Skeletal muscle tissue (tissue), 4 donors: ENCODE results near the gene PTH1R. TPM values are rescaled to one million over a fixed set of nuclear protein-coding genes. Genes with fewer than 3 reads are reported as not detected.

Experiments used
- H3K27ac ChIP-seq: one replicate; pipeline ENCODE4 v1.7.0; 2013; ENCODE audit warnings: mild to moderate bottlenecking, low read depth, low read length, inconsistent platforms
- H3K27me3 ChIP-seq, 3 donors: one replicate each; pipeline ENCODE4 v1.7.0; 2013; ENCODE audit warnings: low read length in 3 of 3; ENCODE audit not compliant: control insufficient read depth in 3 of 3, insufficient read depth in 3 of 3
- H3K36me3 ChIP-seq, 3 donors: one replicate each; pipeline ENCODE4 v1.7.0; 2013; ENCODE audit warnings: low read length in 3 of 3; ENCODE audit not compliant: control insufficient read depth in 3 of 3, insufficient read depth in 3 of 3
- H3K4me1 ChIP-seq, 3 donors: one replicate each; pipeline ENCODE4 v1.7.0; 2013; ENCODE audit warnings: low read length in 3 of 3, mild to moderate bottlenecking in 3 of 3; ENCODE audit not compliant: control insufficient read depth in 3 of 3, insufficient read depth in 3 of 3
- H3K4me3 ChIP-seq, 3 donors: one replicate each; pipeline ENCODE4 v1.7.0; 2013; ENCODE audit warnings: low read length in 3 of 3
- H3K9ac ChIP-seq, 3 donors: one replicate each; pipeline ENCODE4 v1.7.0; 2013; ENCODE audit warnings: low read length in 3 of 3, mild to moderate bottlenecking in 3 of 3, moderate library complexity in 2 of 3, low read depth in 1 of 3
- H3K9me3 ChIP-seq, 3 donors: one replicate each; pipeline ENCODE4 v1.7.0; 2013; ENCODE audit warnings: low read length in 3 of 3; ENCODE audit not compliant: control insufficient read depth in 3 of 3
- total RNA-seq: library from RNA; depleted of rRNA; stranded (reverse); fragments of >200 nt; gene quantifications from one replicate; pipeline ENCODE4 v1.2.3, GENCODE V29; 2014
- donor health status: Osteomylitis.

Gene PTH1R
- total RNA-seq, 1 donor from 2014 or later, result 9.4 TPM

DNA sequence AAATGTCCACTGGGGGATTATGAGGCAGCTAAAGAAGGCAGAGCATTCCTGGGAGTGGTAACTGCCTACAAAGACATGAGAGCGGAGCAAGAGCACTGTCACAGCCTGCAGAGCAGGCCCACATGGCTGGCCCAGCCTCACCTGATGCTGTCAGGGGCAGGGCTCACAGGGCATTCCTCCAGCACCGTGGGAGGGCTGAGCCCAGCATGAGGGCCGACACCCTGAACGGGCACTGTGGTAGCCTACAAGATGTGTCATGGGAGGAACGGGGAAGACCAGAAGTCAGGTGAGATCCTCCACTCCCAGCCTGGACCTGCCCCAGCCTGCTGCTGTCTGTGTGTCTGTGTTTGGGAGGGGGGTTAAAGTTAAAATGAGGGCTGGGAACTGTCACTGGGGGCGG lies 68.9 kb downstream of the PTH1R start:
- no peak overlapping the region for H3K4me3 ChIP-seq
- no peaks in the 10 kb centered on the region for H3K9me3 ChIP-seq
- peak overlapping the region in 1 of 3 donors; percentile 45 for H3K9ac ChIP-seq
- H3K27me3 ChIP-seq, result no peaks in the 10 kb centered on the region
- H3K27ac ChIP-seq, result no peak overlapping the region
- peaks cover 0 to 2% (median 0%) of the 10 kb centered on the region in 3 donors for H3K36me3 ChIP-seq
- H3K4me1 ChIP-seq, result peaks cover 76 to 81% (median 77%) of the 10 kb centered on the region in 3 donors

DNA sequence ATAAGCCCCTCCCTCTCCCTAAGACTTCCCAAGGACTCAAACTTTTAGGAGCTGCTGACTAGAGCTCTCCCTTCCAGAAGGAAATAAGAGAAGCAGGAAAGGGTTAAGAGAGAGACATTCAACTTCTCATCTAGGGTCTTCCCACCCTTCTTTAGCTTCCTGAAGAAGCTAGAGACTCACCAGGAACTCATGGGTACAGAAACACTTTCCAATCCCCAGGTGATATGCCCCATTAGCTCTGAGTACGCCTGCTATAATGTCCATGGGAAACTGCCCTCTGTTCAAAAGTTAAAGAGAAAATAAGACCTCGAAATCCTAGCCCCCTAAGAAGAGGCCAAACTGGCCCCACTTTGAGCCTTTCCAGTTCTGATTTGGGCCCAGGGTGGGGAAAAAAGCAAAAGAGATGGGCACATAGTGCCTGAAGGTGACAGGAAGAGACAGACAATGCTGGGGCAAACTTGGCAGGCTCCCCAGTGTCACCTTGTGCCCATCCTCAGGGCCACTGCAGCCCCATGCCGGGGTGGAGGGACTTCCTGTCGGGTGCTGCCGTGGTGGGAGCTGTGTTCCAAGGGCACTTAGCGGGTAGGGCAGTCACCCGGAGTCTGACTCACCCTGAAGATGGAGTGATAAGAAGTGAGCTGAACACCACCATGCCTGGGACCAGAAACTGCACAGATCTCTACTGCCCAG lies 69.5 kb downstream of the PTH1R start:
- Histone ChIP-seq H3K4me3 (no peak overlapping the region), H3K27me3 (no peaks in the 10 kb centered on the region), H3K4me1 (peaks cover 76 to 82% (median 76%) of the 10 kb centered on the region in 3 donors), H3K27ac (no peak overlapping the region), H3K9ac (peak overlapping the region in 2 of 3 donors; percentile 45 to 57), H3K36me3 (peaks cover 0 to 2% (median 0%) of the 10 kb centered on the region in 3 donors), H3K9me3 (no peaks in the 10 kb centered on the region)

GRCh38 chr3:46947546-46947901 lies 70.0 kb downstream of the PTH1R start:
- Histone ChIP-seq H3K4me1 (peaks cover 72 to 82% (median 74%) of the 10 kb centered on the region in 3 donors), H3K9ac (peak overlapping the region in 2 of 3 donors; percentile 55 to 57), H3K4me3 (no peak overlapping the region), H3K9me3 (no peaks in the 10 kb centered on the region), H3K27ac (peak overlapping the region; percentile 32), H3K27me3 (no peaks in the 10 kb centered on the region), H3K36me3 (peaks cover 0 to 2% (median 0%) of the 10 kb centered on the region in 3 donors)

DNA sequence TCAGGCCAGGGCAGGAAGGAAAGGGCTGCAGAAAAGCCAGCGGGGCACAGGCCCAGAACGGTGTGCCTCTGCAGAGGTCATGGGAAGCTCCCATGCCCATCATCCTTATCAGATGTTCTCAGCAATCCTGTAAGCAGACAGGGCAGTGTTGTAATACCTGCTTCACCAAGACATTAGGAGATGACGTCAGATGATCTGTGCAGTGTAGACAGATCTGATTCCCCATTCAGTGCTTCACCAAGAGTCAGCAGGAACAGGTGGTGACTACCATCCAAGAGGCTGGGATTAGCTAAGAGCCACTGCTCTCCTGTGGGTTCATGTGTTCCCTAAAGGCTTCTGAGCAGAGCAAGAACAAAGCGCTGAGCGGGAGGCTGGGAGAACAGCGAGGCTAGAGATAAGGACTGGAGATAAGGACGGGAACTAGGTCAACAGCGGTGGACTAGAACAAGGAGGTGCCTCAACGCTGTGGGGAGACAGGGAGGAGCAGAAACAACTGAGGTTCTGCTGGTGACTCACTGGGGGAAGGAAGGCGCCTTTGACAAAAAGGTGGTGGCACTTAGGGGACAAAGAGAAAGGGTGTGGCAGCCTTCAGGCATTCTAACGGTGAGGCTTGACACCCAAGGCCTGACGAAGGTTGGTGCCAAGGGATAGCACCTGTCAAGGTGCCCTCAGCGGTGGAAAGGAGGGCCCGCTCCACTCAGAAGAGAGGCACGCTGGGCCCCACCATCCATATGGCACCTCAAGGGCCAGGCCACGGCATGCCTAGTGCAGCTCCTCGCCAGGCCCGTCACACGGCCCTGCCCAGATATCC lies 70.7 kb downstream of the PTH1R start:
- peaks cover 0 to 2% (median 0%) of the 10 kb centered on the region in 3 donors for H3K36me3 ChIP-seq
- no peak overlapping the region for H3K4me3 ChIP-seq
- no peaks in the 10 kb centered on the region for H3K9me3 ChIP-seq
- no peaks in the 10 kb centered on the region for H3K27me3 ChIP-seq
- peak overlapping the region; percentile 32 for H3K27ac ChIP-seq
- H3K4me1 ChIP-seq, result peaks cover 71 to 82% (median 71%) of the 10 kb centered on the region in 3 donors
- H3K9ac ChIP-seq, result peak overlapping the region in 2 of 3 donors; percentile 17 to 62

GRCh38 chr3:46948830-46949671 lies 71.5 kb downstream of the PTH1R start:
- peak overlapping the region in 1 of 3 donors; percentile 33 for H3K9ac ChIP-seq
- H3K27me3 ChIP-seq, result no peaks in the 10 kb centered on the region
- H3K9me3 ChIP-seq, result no peaks in the 10 kb centered on the region
- H3K4me3 ChIP-seq, result no peak overlapping the region
- peak overlapping the region; percentile 32 for H3K27ac ChIP-seq
- peaks cover 0 to 2% (median 0%) of the 10 kb centered on the region in 3 donors for H3K36me3 ChIP-seq
- H3K4me1 ChIP-seq, result peaks cover 69 to 82% (median 71%) of the 10 kb centered on the region in 3 donors

DNA sequence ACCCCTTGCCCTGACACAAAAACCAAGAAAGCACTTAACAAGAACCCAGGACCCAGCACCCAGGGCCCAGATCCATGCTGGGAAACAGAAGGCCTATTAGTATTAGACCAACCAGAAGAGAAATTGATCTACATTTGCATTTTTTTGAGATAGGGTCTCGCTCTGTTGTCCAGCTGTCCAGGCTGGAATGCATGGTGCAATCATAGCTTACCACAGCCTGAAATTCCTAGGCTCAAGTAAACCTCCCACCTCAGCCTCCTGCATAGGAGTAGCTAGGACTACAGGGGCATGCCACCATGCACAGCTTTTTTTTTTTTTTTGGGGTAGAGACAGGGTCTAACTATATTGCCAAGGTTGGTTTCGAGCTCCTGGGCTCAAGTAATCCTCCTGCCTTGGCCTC lies 72.7 kb downstream of the PTH1R start:
- H3K9me3 ChIP-seq, result no peaks in the 10 kb centered on the region
- H3K9ac ChIP-seq, result no peak overlapping the region
- H3K4me1 ChIP-seq, result peaks cover 62 to 82% (median 68%) of the 10 kb centered on the region in 3 donors
- H3K27me3 ChIP-seq, result no peaks in the 10 kb centered on the region
- H3K27ac ChIP-seq, result no peak overlapping the region
- H3K36me3 ChIP-seq, result peaks cover 0 to 2% (median 0%) of the 10 kb centered on the region in 3 donors
- H3K4me3 ChIP-seq, result no peak overlapping the region

GRCh38 chr3:46950650-46951241 lies 73.2 kb downstream of the PTH1R start:
- Histone ChIP-seq H3K9ac (no peak overlapping the region), H3K4me1 (peaks cover 65 to 85% (median 72%) of the 10 kb centered on the region in 3 donors), H3K9me3 (no peaks in the 10 kb centered on the region), H3K27ac (no peak overlapping the region), H3K27me3 (no peaks in the 10 kb centered on the region), H3K4me3 (no peak overlapping the region), H3K36me3 (peaks cover 0 to 2% (median 0%) of the 10 kb centered on the region in 3 donors)

DNA sequence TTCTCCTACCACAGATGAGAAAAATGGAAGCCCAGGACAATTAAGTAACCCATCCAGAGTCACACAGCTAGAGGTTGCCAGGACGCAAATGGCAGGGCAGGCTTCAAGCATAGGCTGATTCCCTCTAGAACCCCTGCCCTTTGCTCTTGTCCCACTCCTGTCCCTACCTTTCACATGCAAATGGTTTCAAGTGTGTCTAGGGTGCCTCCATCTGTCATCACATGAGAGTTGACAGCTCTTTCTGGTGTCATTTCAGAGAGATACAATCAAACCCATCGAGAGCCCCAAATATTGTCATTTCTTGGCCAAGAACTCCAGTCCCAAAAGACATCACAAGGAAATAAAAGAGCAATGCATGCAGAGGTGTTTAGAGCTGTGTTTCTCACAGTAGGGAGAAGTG lies 75.3 kb downstream of the PTH1R start:
- Histone ChIP-seq H3K27ac (no peak overlapping the region), H3K4me3 (no peak overlapping the region), H3K27me3 (no peaks in the 10 kb centered on the region), H3K9me3 (no peaks in the 10 kb centered on the region), H3K9ac (no peak overlapping the region), H3K4me1 (peaks cover 58 to 81% (median 69%) of the 10 kb centered on the region in 3 donors), H3K36me3 (no peaks in the 10 kb centered on the region)
